B cell (primary cell): ENCODE measurements around the gene RABEP2.

Experiments
- CTCF ChIP-seq: fragments of 200-600 bp; IDR thresholded peaks from one replicate; pipeline ENCODE4 v1.8.0; 2022; ENCODE audit warnings: antibody characterized with exemption, mild to moderate bottlenecking
- EZH2 ChIP-seq: IDR thresholded peaks from 2 replicates; pipeline ENCODE4 v1.6.1; 2012; ENCODE audit warnings: borderline replicate concordance, low read depth, mild to moderate bottlenecking, moderate library complexity, low read length; ENCODE audit not compliant: insufficient read depth, poor library complexity, severe bottlenecking

- TF ChIP-seq CTCF (no peak), EZH2 (no peak)
Observed at GRCh38 chr16:28964072-28964471, 39.0 kb upstream of the RABEP2 start.
